Measurements from ENCODE around the gene CXCR5.

DNA sequence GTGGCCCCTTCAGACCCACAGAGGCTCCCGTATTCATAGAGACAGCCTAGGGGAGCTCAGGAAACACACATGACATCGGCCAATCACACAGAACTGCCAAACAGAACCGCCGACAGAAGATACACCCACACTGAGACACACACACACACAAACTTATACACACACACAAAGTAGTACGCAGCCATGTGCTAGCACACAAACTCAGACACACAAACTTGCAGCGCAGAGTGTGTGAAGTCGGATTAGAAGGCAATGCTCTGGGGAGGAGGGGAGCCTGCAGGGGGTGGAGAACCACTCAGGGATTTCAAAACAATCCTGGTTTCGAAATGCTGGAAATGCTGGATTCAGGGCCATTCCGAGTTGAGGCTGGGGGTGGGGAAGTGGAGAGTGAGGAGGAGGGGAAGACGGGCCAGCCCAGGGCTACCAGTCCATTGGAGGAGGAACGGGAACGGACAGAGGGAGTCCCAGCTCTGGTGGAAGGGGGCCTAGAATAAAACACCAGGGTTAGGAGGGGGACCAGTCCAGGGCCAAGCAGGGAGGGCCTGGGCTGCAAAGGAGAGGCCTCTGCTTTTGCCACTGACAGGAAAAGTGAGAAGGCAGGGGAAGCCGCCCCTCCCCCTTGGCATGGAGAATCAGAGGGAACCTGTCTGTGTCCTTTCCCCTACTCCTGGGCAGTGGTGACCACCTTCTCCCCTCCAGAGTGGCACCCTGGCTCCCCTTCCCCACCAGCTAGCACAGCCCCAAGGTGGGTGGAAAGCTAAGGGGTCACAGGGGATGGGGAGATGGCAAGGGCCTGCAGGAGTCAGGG, 37.6 kb downstream of the CXCR5 start:
- TF ChIP-seq GATAD2B (conservative IDR thresholded peaks at IDR 0.05; ENCODE audit: low read depth) (no peak), MXI1 (IDR thresholded peaks at IDR 0.05; ENCODE audit: low read depth, low read length) (no peak), SIN3A (IDR thresholded peaks at IDR 0.05; ENCODE audit: low read depth, low read length) (no peak), SP1 (IDR thresholded peaks at IDR 0.05; ENCODE audit: low read depth, low read length) (no peak), POLR2AphosphoS5 (IDR thresholded peaks at IDR 0.05; ENCODE audit: low read length) (no peak), POLR2A (IDR thresholded peaks at IDR 0.05; ENCODE audit: low read depth, low read length) (no peak), RFX5 (IDR thresholded peaks at IDR 0.05; ENCODE audit: low read depth, low read length) (no peak), EZH2 (IDR thresholded peaks at IDR 0.05; ENCODE audit: borderline replicate concordance, control insufficient read depth, low read depth, low read length) (no peak), PML (IDR thresholded peaks at IDR 0.05; ENCODE audit: low read length) (no peak), SUZ12 (IDR thresholded peaks at IDR 0.05; ENCODE audit: unreplicated experiment) (no peak)
- TF ChIP-seq, protein P1, sequence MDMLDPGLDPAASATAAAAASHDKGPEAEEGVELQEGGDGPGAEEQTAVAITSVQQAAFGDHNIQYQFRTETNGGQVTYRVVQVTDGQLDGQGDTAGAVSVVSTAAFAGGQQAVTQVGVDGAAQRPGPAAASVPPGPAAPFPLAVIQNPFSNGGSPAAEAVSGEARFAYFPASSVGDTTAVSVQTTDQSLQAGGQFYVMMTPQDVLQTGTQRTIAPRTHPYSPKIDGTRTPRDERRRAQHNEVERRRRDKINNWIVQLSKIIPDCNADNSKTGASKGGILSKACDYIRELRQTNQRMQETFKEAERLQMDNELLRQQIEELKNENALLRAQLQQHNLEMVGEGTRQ (IDR thresholded peaks at IDR 0.05; ENCODE audit: borderline replicate concordance, low read depth, low read length) = no peak
- TF ChIP-seq, protein P2, sequence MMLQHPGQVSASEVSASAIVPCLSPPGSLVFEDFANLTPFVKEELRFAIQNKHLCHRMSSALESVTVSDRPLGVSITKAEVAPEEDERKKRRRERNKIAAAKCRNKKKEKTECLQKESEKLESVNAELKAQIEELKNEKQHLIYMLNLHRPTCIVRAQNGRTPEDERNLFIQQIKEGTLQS (IDR thresholded peaks at IDR 0.05; ENCODE audit: borderline replicate concordance, extremely low read depth, low read depth, low read length) = no peak
- TF ChIP-seq, protein P3, sequence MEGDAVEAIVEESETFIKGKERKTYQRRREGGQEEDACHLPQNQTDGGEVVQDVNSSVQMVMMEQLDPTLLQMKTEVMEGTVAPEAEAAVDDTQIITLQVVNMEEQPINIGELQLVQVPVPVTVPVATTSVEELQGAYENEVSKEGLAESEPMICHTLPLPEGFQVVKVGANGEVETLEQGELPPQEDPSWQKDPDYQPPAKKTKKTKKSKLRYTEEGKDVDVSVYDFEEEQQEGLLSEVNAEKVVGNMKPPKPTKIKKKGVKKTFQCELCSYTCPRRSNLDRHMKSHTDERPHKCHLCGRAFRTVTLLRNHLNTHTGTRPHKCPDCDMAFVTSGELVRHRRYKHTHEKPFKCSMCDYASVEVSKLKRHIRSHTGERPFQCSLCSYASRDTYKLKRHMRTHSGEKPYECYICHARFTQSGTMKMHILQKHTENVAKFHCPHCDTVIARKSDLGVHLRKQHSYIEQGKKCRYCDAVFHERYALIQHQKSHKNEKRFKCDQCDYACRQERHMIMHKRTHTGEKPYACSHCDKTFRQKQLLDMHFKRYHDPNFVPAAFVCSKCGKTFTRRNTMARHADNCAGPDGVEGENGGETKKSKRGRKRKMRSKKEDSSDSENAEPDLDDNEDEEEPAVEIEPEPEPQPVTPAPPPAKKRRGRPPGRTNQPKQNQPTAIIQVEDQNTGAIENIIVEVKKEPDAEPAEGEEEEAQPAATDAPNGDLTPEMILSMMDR (IDR thresholded peaks at IDR 0.05 in 2 of 3, conservative IDR thresholded peaks at IDR 0.05 in 1 of 3; ENCODE audit: control insufficient read depth in 2 of 3, extremely low read depth in 1 of 3, insufficient read depth in 1 of 3, low read depth in 3 of 3, low read length in 3 of 3) = no peak
